Mesodermal cell (in vitro differentiated cells): ENCODE results near the gene PRR5L.

Experiments used
- H3K27ac ChIP-seq: 2 replicates; pipeline ENCODE4 v1.7.0; 2013; ENCODE audit warnings: mild to moderate bottlenecking, low read depth, low read length, moderate library complexity; ENCODE audit not compliant: severe bottlenecking
- H3K36me3 ChIP-seq: 2 replicates; pipeline ENCODE4 v1.7.1; 2013; ENCODE audit warnings: mild to moderate bottlenecking, low read length, moderate library complexity; ENCODE audit not compliant: control insufficient read depth, insufficient read depth
- H3K4me1 ChIP-seq: one replicate; pipeline ENCODE4 v1.7.1; 2013; ENCODE audit warnings: mild to moderate bottlenecking, low read length; ENCODE audit not compliant: insufficient read depth, control insufficient read depth, poor library complexity, severe bottlenecking
- H3K4me3 ChIP-seq: 2 replicates; pipeline ENCODE4 v1.7.0; 2013; ENCODE audit warnings: low read length, control low read depth, mild to moderate bottlenecking; ENCODE audit not compliant: insufficient read depth, poor library complexity, severe bottlenecking; ENCODE audit errors: extremely low read depth
- H3K9me3 ChIP-seq: 2 replicates; pipeline ENCODE4 v1.7.1; 2013; ENCODE audit warnings: mild to moderate bottlenecking, low read length, moderate library complexity; ENCODE audit not compliant: control insufficient read depth
- WGBS, 2 experiments: methylation state at CpG; one replicate each; pipeline ENCODE4 v1.1.5; 2013; ENCODE audit warnings: missing lambda C conversion rate in 2 of 2; ENCODE audit not compliant: insufficient coverage in 2 of 2; 5-methylcytosine and 5-hydroxymethylcytosine counted together

PRR5L gene

DNA sequence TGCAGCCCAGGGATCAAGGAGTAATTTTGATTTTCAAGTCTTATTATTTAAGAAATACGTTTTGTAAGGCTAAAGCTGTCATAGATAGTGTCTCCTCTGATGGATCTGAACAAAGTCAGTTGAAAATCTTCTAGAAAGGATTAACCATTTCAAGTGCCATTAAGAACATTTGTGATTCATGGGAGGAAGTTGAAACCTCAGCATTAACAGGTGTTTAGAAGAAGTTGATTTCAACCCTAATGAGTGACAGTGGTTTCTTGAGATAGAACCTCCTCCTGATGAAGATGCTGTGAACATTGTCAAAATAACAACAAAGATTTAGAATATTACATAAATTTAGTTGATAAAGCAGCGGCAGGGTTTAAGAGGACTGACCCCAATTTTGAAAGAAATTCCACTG lies 61.7 kb downstream of the PRR5L start:
- Histone ChIP-seq H3K4me3 (no peak overlapping the region), H3K4me1 (peaks cover 22% of the 10 kb centered on the region), H3K9me3 (no peaks in the 10 kb centered on the region), H3K36me3 (no peaks in the 10 kb centered on the region), H3K27ac (no peak overlapping the region)
- WGBS, 2 experiments = 88% methylated on average over 1 of the region's 2 CpGs; no CpG with 5 or more reads in 1 of the 2 experiments

DNA sequence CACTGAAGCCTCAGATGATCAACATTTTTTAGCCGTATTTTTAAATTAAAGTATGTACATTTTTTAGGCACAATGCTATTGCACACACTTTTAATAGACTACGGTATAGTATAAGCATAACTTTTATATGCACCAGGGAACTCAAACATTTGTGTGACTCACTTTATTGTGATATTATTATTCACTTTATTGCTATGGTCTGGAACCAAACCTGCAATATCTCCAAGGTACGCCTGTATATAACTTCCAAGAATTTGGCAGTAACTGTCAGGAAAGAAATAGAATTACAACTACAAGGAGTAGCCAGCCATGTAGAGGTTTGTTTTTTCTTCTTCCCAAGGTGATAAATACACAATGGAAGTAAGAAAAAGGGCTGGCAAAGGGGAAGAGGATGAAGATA lies 62.3 kb downstream of the PRR5L start:
- H3K4me1 ChIP-seq = peaks cover 28% of the 10 kb centered on the region
- H3K9me3 ChIP-seq = no peaks in the 10 kb centered on the region
- WGBS, 2 experiments = no CpG with 5 or more reads among the region's 3 CpGs
- no peak overlapping the region for H3K4me3 ChIP-seq
- no peak overlapping the region for H3K27ac ChIP-seq
- no peaks in the 10 kb centered on the region for H3K36me3 ChIP-seq

GRCh38 chr11:36360318-36360717 lies 64.2 kb downstream of the PRR5L start:
- no peak overlapping the region for H3K27ac ChIP-seq
- 86% methylated on average over 1 of the region's 3 CpGs; no CpG with 5 or more reads in 1 of the 2 experiments for WGBS, 2 experiments
- H3K4me3 ChIP-seq = no peak overlapping the region
- no peaks in the 10 kb centered on the region for H3K9me3 ChIP-seq
- H3K36me3 ChIP-seq = no peaks in the 10 kb centered on the region
- peaks cover 42% of the 10 kb centered on the region for H3K4me1 ChIP-seq

DNA sequence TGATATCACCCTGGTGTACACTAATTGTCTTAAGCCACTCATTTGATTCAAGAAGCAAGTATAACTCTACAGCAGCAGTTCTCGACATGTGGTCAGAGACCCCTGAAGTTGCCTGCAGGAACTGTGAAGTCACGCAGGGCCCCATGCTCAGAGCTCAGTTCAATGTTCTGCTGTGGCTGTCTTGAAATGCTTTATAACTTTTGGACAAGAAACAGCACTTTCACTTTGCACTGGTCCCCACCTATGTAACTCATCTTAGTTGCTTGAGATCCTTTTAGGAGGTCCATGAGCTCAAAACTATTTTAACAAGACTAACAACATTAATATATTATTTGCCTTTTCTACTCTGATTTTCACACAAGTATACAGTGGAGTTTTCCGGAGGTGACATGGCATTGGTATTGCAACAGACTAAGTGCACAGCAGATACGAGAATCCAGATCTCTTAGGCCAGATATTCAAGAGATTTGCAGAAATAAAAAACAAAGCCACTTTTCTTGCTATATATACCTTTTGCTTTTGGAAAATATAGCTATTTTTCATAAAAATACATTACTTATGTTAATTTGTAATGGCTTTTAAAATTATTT lies 64.8 kb downstream of the PRR5L start:
- H3K27ac ChIP-seq = no peak overlapping the region

DNA sequence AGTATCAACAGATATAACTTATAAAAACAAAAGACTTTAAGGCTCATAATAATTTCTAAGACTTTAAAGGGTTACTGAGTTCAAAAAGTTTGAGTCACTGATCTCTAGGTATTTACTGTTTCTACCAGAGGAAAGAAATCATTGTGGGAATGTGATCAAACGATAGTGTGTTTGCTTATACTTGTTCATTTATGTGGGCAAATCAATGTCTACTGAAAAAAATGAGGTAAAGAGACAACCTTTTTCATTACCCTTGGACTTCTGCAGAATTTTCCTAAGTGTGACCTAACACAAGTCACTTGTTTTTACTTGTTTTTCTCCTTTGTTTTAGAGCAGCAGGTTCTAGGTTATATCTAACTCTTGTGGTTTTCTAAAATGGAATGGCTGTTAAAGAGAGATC lies 65.4 kb downstream of the PRR5L start:
- H3K27ac ChIP-seq = peak overlapping the region; percentile 85
- no peak overlapping the region for H3K4me3 ChIP-seq
- H3K4me1 ChIP-seq = peaks cover 46% of the 10 kb centered on the region
- H3K9me3 ChIP-seq = no peaks in the 10 kb centered on the region
- WGBS, 2 experiments = 71% methylated on average over 1 of the region's 1 CpG; no CpG with 5 or more reads in 1 of the 2 experiments
- no peaks in the 10 kb centered on the region for H3K36me3 ChIP-seq

More for the DNA sequence above, 64.8 kb downstream of the PRR5L start:
- H3K4me3 ChIP-seq = no peak overlapping the region
- no peaks in the 10 kb centered on the region for H3K36me3 ChIP-seq
- no peaks in the 10 kb centered on the region for H3K9me3 ChIP-seq
- H3K4me1 ChIP-seq = peaks cover 45% of the 10 kb centered on the region
- 69 to 94% methylated on average over 3 to 4 of the region's 4 CpGs for WGBS, 2 experiments

DNA sequence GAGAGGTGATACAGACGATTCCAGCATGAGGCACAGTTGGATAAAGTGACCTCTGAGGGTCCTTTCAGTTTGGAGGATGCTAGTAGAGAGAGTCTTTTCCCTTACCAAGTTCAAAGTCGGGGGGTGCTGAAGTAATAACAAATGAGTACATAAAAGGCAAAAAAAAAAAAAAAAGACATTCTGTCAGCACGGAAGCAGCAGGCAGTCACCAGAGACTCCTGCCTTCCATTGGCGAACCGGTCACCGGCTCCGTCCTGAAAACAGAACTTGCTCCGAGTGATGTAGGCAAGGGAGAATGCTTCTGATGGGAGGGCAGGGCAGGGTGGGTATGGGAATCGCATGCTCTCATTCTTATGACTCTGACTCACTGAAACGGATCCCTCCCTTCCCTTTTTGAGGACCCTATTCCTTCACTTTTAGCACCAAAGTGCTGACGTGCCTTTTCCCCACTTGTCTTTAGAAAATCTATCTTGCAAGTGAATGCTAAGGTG lies 65.9 kb downstream of the PRR5L start:
- H3K4me3 ChIP-seq = no peak overlapping the region
- H3K36me3 ChIP-seq = no peaks in the 10 kb centered on the region
- H3K4me1 ChIP-seq = peaks cover 46% of the 10 kb centered on the region
- 3 to 9% methylated on average over 7 of the region's 11 CpGs for WGBS, 2 experiments
- H3K9me3 ChIP-seq = no peaks in the 10 kb centered on the region
- H3K27ac ChIP-seq = peak overlapping the region; percentile 85

DNA sequence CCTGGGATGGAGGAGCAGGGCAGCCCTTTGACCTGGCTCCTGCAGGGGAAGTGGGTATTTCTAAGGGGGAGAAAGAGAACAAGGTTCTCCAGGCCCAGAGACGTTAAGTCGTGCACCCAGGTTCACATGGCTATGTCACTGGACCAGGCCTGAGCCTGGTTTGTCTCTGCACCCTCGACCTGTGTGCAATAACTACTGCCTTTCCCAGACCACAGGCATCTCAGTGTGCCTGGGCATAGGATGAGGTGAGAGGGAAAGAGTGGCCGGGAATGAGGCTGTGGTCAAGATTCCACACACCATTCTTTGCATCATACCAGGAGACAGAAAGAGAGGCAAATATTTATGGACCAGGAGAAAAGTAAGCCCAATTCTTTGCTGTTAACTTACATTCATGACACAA lies 66.8 kb downstream of the PRR5L start:
- no peak overlapping the region for H3K4me3 ChIP-seq
- H3K36me3 ChIP-seq = no peaks in the 10 kb centered on the region
- H3K9me3 ChIP-seq = no peaks in the 10 kb centered on the region
- WGBS, 2 experiments = 50 to 82% methylated on average over 2 to 3 of the region's 4 CpGs
- peaks cover 46% of the 10 kb centered on the region for H3K4me1 ChIP-seq
- H3K27ac ChIP-seq = peak overlapping the region; percentile 85

DNA sequence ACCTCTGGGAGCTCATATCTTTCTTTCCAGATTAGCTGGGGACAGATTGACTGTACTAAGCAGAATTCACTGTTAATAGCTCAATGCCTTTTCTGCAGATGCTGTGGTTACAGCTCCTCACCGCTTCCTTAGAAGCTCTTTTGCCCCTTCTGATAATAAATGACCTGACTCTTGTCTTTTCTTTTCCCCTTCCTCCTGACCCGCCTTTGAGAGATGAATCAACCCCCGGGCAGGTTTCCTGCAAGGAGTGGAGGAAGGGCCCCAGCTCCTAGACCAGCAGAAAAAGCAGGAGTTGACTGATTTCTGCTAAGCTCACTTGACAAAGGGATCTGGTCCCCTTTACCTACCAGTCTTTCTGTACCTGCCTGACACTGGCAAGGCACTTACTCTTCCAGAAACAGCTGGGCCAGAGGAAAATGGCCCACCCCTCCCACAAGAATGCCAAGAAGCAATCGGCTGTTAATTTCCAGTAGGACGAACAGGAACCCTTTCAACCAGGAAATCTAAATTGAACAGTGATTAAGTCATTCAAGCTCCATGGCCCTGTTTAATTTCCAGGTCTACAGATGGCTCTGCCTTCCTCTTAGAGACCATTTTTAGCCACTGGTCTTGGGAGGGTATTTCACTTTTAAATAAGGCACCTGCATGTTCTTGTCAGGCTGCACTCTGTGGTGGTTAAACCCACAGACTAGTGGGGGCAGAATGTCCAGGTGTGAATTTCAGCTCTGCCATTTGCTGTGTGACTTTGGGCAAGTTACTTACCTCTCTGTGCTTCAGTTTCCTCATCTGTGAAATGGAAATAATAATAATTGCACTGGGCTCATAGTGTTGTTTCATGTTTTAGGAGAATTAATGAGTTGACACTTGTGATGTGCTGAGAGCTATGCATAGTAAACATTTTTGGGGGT lies 67.5 kb downstream of the PRR5L start:
- H3K9me3 ChIP-seq = no peaks in the 10 kb centered on the region
- 36 to 63% methylated on average over 3 to 4 of the region's 5 CpGs for WGBS, 2 experiments
- H3K4me1 ChIP-seq = peaks cover 46% of the 10 kb centered on the region
- no peaks in the 10 kb centered on the region for H3K36me3 ChIP-seq
- H3K27ac ChIP-seq = peak overlapping the region; percentile 85
- no peak overlapping the region for H3K4me3 ChIP-seq

GRCh38 chr11:36364551-36365325 lies 68.7 kb downstream of the PRR5L start:
- Histone ChIP-seq H3K36me3 (no peaks in the 10 kb centered on the region), H3K27ac (peak overlapping the region; percentile 1), H3K9me3 (no peaks in the 10 kb centered on the region), H3K4me1 (peaks cover 46% of the 10 kb centered on the region), H3K4me3 (no peak overlapping the region)
- WGBS, 2 experiments = 60 to 90% methylated on average over 2 to 3 of the region's 10 CpGs

DNA sequence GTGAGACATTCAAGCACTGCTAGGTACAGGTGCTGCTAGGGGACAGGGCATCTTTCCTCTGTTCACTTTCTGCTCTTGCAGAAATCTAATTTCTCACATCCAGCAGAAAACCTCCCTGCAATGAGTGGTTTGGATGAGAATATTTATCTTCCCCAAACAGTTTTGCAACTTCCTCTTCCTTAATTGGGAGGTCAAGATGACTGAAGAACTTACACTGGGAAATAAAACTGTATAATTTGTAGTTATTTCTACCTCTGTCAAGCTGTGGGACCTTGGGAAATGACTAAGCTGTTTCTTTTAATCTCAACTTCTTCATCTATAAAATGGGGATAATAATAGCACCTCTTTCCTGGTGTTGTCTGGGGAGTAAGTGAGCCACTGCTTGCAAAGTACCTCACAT lies 69.8 kb downstream of the PRR5L start:
- H3K4me1 ChIP-seq = peaks cover 41% of the 10 kb centered on the region
- H3K9me3 ChIP-seq = no peaks in the 10 kb centered on the region
- H3K27ac ChIP-seq = no peak overlapping the region
- no peaks in the 10 kb centered on the region for H3K36me3 ChIP-seq
- no peak overlapping the region for H3K4me3 ChIP-seq
